KOPT-K1 (cell line): ENCODE data around the gene APLN.

Experiments
- H3K27ac ChIP-seq: fragments of 200-600 bp; sonication (generic); 2 replicates; pipeline ENCODE4 v1.5.1; 2016; ENCODE audit warnings: antibody characterized with exemption, mild to moderate bottlenecking, low read depth, low read length; ENCODE audit not compliant: poor library complexity, severe bottlenecking
- H3K36me3 ChIP-seq: fragments of 200-600 bp; sonication (generic); 2 replicates; pipeline ENCODE4 v1.5.1; 2017; ENCODE audit warnings: antibody characterized with exemption, mild to moderate bottlenecking, low read length, moderate library complexity; ENCODE audit not compliant: insufficient read depth
- H3K9me3 ChIP-seq: fragments of 200-600 bp; sonication (generic); 2 replicates; pipeline ENCODE4 v1.5.1; 2017; ENCODE audit warnings: antibody characterized with exemption, low read length, mild to moderate bottlenecking; ENCODE audit not compliant: insufficient read depth, poor library complexity, severe bottlenecking

APLN gene

DNA sequence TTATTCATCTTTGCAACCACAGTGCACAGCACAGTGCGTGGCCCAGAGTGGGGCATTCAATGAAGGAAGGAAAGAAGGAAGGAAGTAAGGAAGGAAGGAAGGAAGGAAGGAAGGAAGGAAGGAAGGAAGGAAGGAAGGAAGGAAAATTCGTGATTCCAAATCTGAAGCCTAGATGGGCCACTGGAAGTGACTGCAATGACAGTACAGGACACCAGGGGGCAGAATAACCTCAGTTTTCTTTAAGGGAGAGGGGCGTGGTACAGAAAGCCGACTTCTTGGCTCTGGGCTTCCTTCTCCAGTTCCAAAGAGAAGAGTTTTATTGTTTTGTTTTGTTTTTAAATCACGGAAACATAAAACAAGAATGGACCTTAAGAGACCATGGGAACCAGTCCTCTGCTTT lies 47.8 kb downstream of the APLN start:
- peak overlapping the region; percentile 25 for H3K27ac ChIP-seq

DNA sequence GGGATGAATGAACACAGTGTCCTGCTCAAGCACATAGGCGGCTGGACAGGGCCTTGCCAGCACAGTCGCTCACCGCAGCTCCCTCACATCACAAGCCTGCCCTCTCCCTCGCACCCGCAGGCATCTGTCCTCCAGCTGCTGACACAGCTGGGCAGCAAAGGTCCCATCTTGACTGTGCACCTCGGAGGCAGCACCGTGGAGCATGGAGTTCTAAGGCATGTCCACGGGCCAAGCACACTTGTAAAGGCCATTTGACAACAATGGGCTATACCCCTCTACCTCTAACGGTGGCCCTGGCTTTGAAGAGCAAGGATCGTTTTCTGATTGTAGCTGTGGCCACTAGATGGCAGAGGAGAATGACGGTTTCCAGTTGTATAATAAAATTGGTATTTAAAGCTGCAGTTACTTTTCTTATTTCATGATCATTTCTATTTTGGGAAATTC lies 53.8 kb downstream of the APLN start:
- Histone ChIP-seq H3K9me3 (no peaks in the 10 kb centered on the region), H3K27ac (no peak overlapping the region), H3K36me3 (no peaks in the 10 kb centered on the region)

More for the DNA sequence above, 47.8 kb downstream of the APLN start:
- Histone ChIP-seq H3K36me3 (no peaks in the 10 kb centered on the region), H3K9me3 (no peaks in the 10 kb centered on the region)

DNA sequence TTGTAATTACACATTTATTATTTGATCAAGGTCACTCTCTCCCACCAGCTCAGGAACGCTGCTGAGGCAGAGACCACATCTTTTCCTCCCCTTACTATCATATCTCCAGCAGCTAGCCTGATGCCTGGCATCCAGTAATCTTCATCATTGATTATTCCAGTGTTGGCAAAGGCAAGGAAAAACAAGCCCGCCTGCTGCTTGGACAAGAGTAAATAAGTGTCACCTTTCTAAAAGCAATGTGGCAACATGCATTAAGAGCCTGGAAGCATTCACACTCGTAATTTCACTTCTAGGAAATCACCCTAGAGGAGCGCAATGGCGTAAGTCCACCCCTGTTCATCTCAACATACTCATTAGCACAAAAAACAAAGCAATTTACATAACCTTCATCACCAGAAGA lies 54.8 kb downstream of the APLN start:
- no peaks in the 10 kb centered on the region for H3K9me3 ChIP-seq
- no peaks in the 10 kb centered on the region for H3K36me3 ChIP-seq
- H3K27ac ChIP-seq: no peak overlapping the region

DNA sequence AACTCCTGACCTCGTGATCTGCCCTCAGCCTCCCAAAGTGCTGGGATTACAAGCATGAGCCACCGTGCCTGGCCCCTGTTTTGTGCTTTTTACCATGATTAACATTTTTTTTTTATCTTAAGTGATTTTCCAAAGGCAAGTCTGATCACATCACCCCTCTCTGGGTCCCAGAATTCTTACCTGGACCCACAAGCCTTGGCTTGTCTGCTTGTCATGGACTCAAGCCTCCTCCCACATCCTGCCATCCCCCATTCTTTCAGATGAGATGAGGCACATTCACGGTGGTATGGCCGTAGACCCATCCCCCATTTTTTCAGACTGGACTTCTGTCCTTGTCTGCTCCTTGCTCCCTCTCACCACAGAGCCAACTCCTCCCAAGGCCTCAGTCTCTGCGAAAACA lies 55.3 kb downstream of the APLN start:
- Histone ChIP-seq H3K9me3 (no peaks in the 10 kb centered on the region), H3K27ac (no peak overlapping the region), H3K36me3 (no peaks in the 10 kb centered on the region)

DNA sequence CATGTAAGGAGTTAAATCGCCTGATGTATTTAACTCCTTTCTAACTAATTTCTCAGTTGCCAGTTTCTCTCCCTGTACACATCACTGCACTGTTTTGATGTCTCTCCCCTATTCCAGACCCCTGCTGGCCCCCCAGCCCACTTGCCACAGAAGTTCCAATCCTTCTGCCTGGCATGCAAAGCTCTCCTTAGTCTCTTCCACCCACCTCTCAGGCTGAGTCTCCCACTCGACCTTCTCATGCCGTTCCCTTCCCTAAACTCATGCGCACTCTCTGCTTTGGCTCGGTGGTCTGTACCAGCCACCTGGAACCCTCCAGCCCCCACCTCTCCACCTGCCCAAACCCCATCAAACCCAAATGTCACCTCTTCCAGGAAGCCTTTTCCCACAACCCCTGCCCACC lies 56.9 kb downstream of the APLN start:
- Histone ChIP-seq H3K36me3 (no peaks in the 10 kb centered on the region), H3K9me3 (no peaks in the 10 kb centered on the region), H3K27ac (no peak overlapping the region)

DNA sequence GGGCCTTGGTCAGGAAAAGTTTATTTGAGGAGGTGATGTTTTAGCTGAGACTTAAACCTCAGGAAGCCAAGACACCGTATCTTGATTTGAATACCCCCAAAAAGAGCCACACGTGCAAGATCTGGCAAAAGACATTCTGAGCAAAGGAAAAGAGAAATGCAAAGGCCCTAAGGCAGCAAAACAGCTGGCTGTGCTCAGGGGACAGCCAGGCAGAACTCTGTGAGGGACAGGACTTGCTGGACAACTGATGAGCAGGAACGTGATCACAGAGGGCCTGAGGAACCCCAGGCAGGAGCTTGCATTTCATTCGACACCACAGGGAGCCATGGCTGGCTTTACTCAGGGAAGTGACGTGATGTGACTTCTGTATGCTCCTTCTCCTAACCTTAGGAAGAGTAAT lies 58.7 kb downstream of the APLN start:
- H3K9me3 ChIP-seq: no peaks in the 10 kb centered on the region
- no peak overlapping the region for H3K27ac ChIP-seq
- no peaks in the 10 kb centered on the region for H3K36me3 ChIP-seq
